Hepatocyte (in vitro differentiated cells): Measurements from ENCODE around the gene CUX1.
"Not testable (repeated sequence)": the region's sequence is repeated elsewhere in the genome, so short reads cannot be mapped to it uniquely, and the experiment has no call there.

ENCODE experiments used
- EZH2 ChIP-seq: fragments of 200-600 bp; sonication (generic); IDR thresholded peaks from 2 replicates; pipeline ENCODE4 v1.6.1; 2016; ENCODE audit warnings: antibody characterized with exemption, mild to moderate bottlenecking, borderline replicate concordance
- EZH2phosphoT487 ChIP-seq: fragments of 200-600 bp; sonication (generic); IDR thresholded peaks from one replicate; pipeline ENCODE4 v1.6.1; 2018; ENCODE audit warnings: antibody characterized with exemption, mild to moderate bottlenecking, low read depth, moderate library complexity; ENCODE audit not compliant: unreplicated experiment, severe bottlenecking
- TF ChIP-seq, protein P1 (sequence below): fragments of 200-600 bp; sonication (generic); IDR thresholded peaks from 2 replicates; pipeline ENCODE4 v1.5.1; 2016; ENCODE audit warnings: antibody characterized with exemption, mild to moderate bottlenecking; ENCODE audit not compliant: poor library complexity

DNA sequence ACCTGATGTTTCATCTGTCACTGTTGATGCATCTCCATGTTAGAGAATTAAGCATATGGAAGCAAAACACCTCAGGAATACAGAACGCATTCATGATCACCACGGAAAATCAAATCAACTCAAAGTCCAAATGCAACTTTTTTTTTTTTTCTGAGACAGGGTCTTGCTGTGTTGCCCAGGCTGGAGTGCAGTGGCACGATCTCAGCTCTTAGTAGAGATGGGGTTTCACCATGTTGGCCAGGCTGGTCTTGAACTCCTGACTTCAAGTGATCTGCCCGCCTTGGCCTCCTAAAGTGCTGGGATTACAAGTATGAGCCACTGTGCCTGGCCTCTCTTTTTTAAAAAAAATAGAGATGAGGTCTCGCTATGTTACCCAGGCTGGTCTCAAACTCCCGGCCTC is 50.3 kb downstream of the CUX1 start:
- TF ChIP-seq, protein P1, sequence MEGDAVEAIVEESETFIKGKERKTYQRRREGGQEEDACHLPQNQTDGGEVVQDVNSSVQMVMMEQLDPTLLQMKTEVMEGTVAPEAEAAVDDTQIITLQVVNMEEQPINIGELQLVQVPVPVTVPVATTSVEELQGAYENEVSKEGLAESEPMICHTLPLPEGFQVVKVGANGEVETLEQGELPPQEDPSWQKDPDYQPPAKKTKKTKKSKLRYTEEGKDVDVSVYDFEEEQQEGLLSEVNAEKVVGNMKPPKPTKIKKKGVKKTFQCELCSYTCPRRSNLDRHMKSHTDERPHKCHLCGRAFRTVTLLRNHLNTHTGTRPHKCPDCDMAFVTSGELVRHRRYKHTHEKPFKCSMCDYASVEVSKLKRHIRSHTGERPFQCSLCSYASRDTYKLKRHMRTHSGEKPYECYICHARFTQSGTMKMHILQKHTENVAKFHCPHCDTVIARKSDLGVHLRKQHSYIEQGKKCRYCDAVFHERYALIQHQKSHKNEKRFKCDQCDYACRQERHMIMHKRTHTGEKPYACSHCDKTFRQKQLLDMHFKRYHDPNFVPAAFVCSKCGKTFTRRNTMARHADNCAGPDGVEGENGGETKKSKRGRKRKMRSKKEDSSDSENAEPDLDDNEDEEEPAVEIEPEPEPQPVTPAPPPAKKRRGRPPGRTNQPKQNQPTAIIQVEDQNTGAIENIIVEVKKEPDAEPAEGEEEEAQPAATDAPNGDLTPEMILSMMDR, result not testable (repeated sequence)
- TF ChIP-seq EZH2, EZH2phosphoT487: not testable (repeated sequence)
